Peyer's patch (tissue), 4 donors: ENCODE results near the gene TKFC. TPM values are rescaled to one million over a fixed set of nuclear protein-coding genes. Genes with fewer than 3 reads are reported as not detected.
A peak's percentile ranks its signal among the peaks of the same experiment; 100 is the strongest.

ENCODE experiments used
- DNase-seq, 3 donors: peaks; one replicate each; pipeline ENCODE4 v3.0.0-alpha.2; 2017 to 2019
- H3K27ac ChIP-seq, 4 donors: fragments of 200-600 bp; sonication (generic); one replicate each; pipeline ENCODE4 v1.5.1; 2016 to 2019
- H3K27me3 ChIP-seq, 2 donors: fragments of 200-600 bp; sonication (generic); one replicate each; pipeline ENCODE4 v1.5.1; 2019
- H3K36me3 ChIP-seq, 3 donors: fragments of 200-600 bp; sonication (generic); one replicate each; pipeline ENCODE4 v1.5.1; 2016 to 2019
- H3K4me1 ChIP-seq, 4 donors: fragments of 200-600 bp; sonication (generic); one replicate each; pipeline ENCODE4 v1.5.1; 2016 to 2019
- H3K4me3 ChIP-seq, 4 donors: fragments of 200-600 bp; sonication (generic); 1 replicate in 3 of 4; 2 replicates in 1 of 4; pipeline ENCODE4 v1.5.1; 2016 to 2019; ENCODE audit warnings: mild to moderate bottlenecking in 1 of 4
- H3K9me3 ChIP-seq, 4 donors: fragments of 200-600 bp; sonication (generic); one replicate each; pipeline ENCODE4 v1.5.1; 2016 to 2019; ENCODE audit warnings: mild to moderate bottlenecking in 1 of 4
- CTCF ChIP-seq, 6 experiments: fragments of 450-650 bp in 4 of 6; fragments of 200-600 bp in 2 of 6; sonication (generic) in 1 of 6; IDR thresholded peaks; one replicate each; pipeline ENCODE4 v1.5.1; 2017 to 2019; ENCODE audit warnings: antibody characterized with exemption in 6 of 6, mild to moderate bottlenecking in 3 of 6, moderate library complexity in 1 of 6
- POLR2A ChIP-seq, 2 donors: fragments of 450-650 bp; IDR thresholded peaks; one replicate each; pipeline ENCODE4 v1.5.1; 2017; ENCODE audit warnings: antibody characterized with exemption in 2 of 2, mild to moderate bottlenecking in 2 of 2, moderate library complexity in 2 of 2
- total RNA-seq, 4 donors: library from RNA; depleted of rRNA; stranded (reverse); fragments of >200 nt; gene quantifications; one replicate each; pipeline ENCODE4 v1.1.0, GENCODE V29; 2016

TKFC gene
- total RNA-seq, 4 donors from 2014 or later = 172 to 755 (median 689) TPM

DNA sequence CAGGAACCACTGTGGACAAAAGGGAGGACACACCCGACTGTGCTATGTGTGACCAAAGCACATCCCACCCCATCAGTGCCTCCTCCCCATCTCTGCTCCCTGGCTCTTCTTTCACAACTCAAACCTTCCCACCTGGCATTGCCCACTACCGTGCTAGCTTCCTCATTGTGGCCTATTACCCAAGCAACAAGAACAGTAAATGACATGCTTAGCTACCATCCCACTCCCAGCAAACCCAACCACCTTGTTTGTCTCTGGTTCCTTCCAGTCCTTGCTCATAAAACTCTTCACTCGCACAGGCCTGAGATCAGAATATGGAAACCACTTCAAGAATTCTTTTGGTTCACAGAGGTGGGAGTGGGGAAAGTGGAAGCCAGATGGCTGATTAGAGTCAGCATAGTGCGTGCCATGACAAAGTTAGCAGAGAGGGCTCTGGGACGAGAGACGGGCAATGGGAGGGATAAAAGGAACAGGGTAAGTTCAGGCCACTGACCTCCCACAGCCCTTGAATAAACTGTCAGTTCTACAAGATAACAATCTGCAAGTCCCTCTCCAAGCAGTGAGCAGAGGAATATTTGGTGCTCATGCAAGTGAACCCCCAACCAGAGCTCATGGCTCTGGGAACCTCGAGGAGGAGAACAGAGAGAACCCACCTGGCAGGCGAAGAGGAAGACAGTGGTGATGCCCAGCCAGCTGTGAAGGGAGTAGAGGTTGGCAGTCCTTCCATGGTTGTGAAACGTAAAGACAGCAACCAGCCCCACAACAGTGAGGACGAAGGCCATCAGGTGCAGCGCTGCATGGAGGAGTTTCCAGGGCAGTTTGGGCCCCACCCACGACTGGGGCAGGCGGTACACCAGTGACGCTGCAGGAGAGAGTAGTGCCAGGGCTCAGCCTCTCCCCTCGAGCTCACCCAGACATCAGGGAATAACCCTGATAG is 20.4 kb downstream of the TKFC start:
- TF ChIP-seq POLR2A (IDR thresholded peaks at IDR 0.05) = no peak
- no peak for TF ChIP-seq CTCF (IDR thresholded peaks at IDR 0.05)
- Histone ChIP-seq H3K36me3 (peaks cover 0 to 62% (median 0%) of the 10 kb centered on the region in 3 donors), H3K27me3 (no peaks in the 10 kb centered on the region), H3K4me1 (peaks cover 4 to 40% (median 13%) of the 10 kb centered on the region in 4 donors), H3K9me3 (no peaks in the 10 kb centered on the region), H3K27ac (peak overlapping the region; percentile 56 to 82 (median 64)), H3K4me3 (no peak overlapping the region)
- DNase-seq = peak; percentile 62 to 83 (median 82)

GRCh38 chr11:61354208-61354607 is 21.2 kb downstream of the TKFC start:
- H3K4me1 ChIP-seq = peaks cover 4 to 40% (median 13%) of the 10 kb centered on the region in 4 donors

GRCh38 chr11:61356706-61357105 is 23.7 kb downstream of the TKFC start:
- Histone ChIP-seq H3K9me3 (no peaks in the 10 kb centered on the region), H3K36me3 (peaks cover 0 to 30% (median 0%) of the 10 kb centered on the region in 3 donors), H3K4me1 (peaks cover 4 to 40% (median 20%) of the 10 kb centered on the region in 4 donors), H3K27me3 (no peaks in the 10 kb centered on the region), H3K27ac (peak overlapping the region in 2 of 4 donors; percentile 61 to 94), H3K4me3 (no peak overlapping the region)
- TF ChIP-seq POLR2A (IDR thresholded peaks at IDR 0.05) = no peak
- no peak for TF ChIP-seq CTCF (IDR thresholded peaks at IDR 0.05)
- DNase-seq = peak in 2 of 3 donors; percentile 46 to 62

More at GRCh38 chr11:61354208-61354607, 21.2 kb downstream of the TKFC start:
- H3K4me3 ChIP-seq = no peak overlapping the region
- H3K27me3 ChIP-seq = no peaks in the 10 kb centered on the region
- TF ChIP-seq POLR2A (IDR thresholded peaks at IDR 0.05) (no peak), CTCF (IDR thresholded peaks at IDR 0.05) (no peak)
- peak overlapping the region; percentile 56 to 82 (median 64) for H3K27ac ChIP-seq
- H3K36me3 ChIP-seq = peaks cover 0 to 54% (median 0%) of the 10 kb centered on the region in 3 donors
- H3K9me3 ChIP-seq = no peaks in the 10 kb centered on the region
- no peak for DNase-seq

- no peak for TF ChIP-seq CTCF (IDR thresholded peaks at IDR 0.05)
- no peak for TF ChIP-seq POLR2A (IDR thresholded peaks at IDR 0.05)
- no peaks in the 10 kb centered on the region for H3K9me3 ChIP-seq
- H3K27me3 ChIP-seq = no peaks in the 10 kb centered on the region
- peak overlapping the region in 1 of 4 donors; percentile 2 for H3K4me3 ChIP-seq
- H3K36me3 ChIP-seq = peaks cover 0 to 23% (median 0%) of the 10 kb centered on the region in 3 donors
- peak overlapping the region in 3 of 4 donors; percentile 30 to 94 (median 61) for H3K27ac ChIP-seq
- peaks cover 4 to 40% (median 20%) of the 10 kb centered on the region in 4 donors for H3K4me1 ChIP-seq
- peak in 2 of 3 donors; percentile 73 to 81 for DNase-seq
Observed at GRCh38 chr11:61357233-61357893, 24.3 kb downstream of the TKFC start.

DNA sequence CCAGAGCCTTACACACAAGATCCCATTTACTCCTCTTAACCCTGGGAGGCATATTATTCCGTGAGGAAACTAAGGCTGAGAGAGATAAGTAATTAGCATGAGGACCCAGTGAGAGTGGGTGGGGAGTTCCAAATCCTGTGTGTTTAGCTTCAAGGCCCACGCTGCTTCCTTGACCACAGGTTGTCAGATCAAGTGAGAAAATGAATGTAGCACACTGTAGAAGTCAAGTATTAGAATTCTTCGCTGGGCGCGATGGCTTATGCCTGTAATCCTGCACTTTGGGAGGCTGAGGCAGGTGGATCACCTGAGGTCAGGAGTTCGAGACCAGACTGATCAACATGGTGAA is 24.8 kb downstream of the TKFC start:
- peak overlapping the region in 3 of 4 donors; percentile 30 to 94 (median 52) for H3K27ac ChIP-seq
- H3K27me3 ChIP-seq = no peaks in the 10 kb centered on the region
- H3K36me3 ChIP-seq = peaks cover 0 to 18% (median 0%) of the 10 kb centered on the region in 3 donors
- H3K9me3 ChIP-seq = no peaks in the 10 kb centered on the region
- no peak for DNase-seq
- peak overlapping the region in 1 of 4 donors; percentile 2 for H3K4me3 ChIP-seq
- peaks cover 4 to 40% (median 21%) of the 10 kb centered on the region in 4 donors for H3K4me1 ChIP-seq
- TF ChIP-seq POLR2A (IDR thresholded peaks at IDR 0.05) (no peak), CTCF (IDR thresholded peaks at IDR 0.05) (no peak)
